Nephron progenitor cell (in vitro differentiated cells): ENCODE measurements around the gene PIGT.

Experiments used
- DNase-seq: peaks from one replicate; pipeline ENCODE4 v3.0.0; 2021
- H3K27ac Mint-ChIP-seq: 2 replicates; pipeline ENCODE4 v1.8.0; 2021; ENCODE audit warnings: mild to moderate bottlenecking, moderate library complexity, mixed read lengths
- H3K27me3 Mint-ChIP-seq: 2 replicates; pipeline ENCODE4 v1.8.0; 2021; ENCODE audit warnings: mild to moderate bottlenecking, low read depth, mixed read lengths; ENCODE audit not compliant: poor library complexity
- H3K36me3 Mint-ChIP-seq: 2 replicates; pipeline ENCODE4 v1.8.0; 2021; ENCODE audit warnings: low read depth, mixed read lengths
- H3K4me1 Mint-ChIP-seq: 2 replicates; pipeline ENCODE4 v1.8.0; 2021; ENCODE audit warnings: mixed read lengths
- H3K4me3 Mint-ChIP-seq: 2 replicates; pipeline ENCODE4 v1.8.0; 2021; ENCODE audit warnings: mild to moderate bottlenecking, moderate library complexity, mixed read lengths
- H3K9me3 Mint-ChIP-seq: 2 replicates; pipeline ENCODE4 v1.8.0; 2021; ENCODE audit warnings: mild to moderate bottlenecking, moderate library complexity, mixed read lengths
- CTCF ChIP-seq: fragments of 200-600 bp; sonication (generic); IDR thresholded peaks from 2 replicates; pipeline ENCODE4 v1.5.0; 2021; ENCODE audit warnings: antibody characterized with exemption

Gene PIGT

GRCh38 chr20:45374966-45375365, 41.0 kb upstream of the PIGT start:
- no peak for DNase-seq
- peaks cover 33% of the 10 kb centered on the region for H3K4me1 Mint-ChIP-seq
- no peak overlapping the region for H3K4me3 Mint-ChIP-seq
- no peak overlapping the region for H3K27ac Mint-ChIP-seq
- H3K36me3 Mint-ChIP-seq = no peaks in the 10 kb centered on the region
- H3K9me3 Mint-ChIP-seq = no peaks in the 10 kb centered on the region
- no peak for TF ChIP-seq CTCF
- peaks cover 17% of the 10 kb centered on the region for H3K27me3 Mint-ChIP-seq

GRCh38 chr20:45377269-45377668, 38.7 kb upstream of the PIGT start:
- Mint-ChIP-seq H3K4me3 (no peak overlapping the region), H3K9me3 (no peaks in the 10 kb centered on the region), H3K36me3 (peaks cover 5% of the 10 kb centered on the region), H3K4me1 (peaks cover 31% of the 10 kb centered on the region), H3K27me3 (peaks cover 15% of the 10 kb centered on the region), H3K27ac (peak overlapping the region; percentile 32)
- TF ChIP-seq CTCF = no peak
- DNase-seq = peak; percentile 35

GRCh38 chr20:45378191-45378590, 37.8 kb upstream of the PIGT start, which contains the start of gene TP53TG5:
TP53TG5 (minus strand) TSS chr20:45378325; CDS start chr20:45378236, 89 bp downstream.
- peaks cover 5% of the 10 kb centered on the region for H3K36me3 Mint-ChIP-seq
- no peak for DNase-seq
- peaks cover 26% of the 10 kb centered on the region for H3K4me1 Mint-ChIP-seq
- H3K4me3 Mint-ChIP-seq = no peak within 1 kb of the TSS
- peak within 1 kb of the TSS; percentile 32 for H3K27ac Mint-ChIP-seq
- no peaks in the 10 kb centered on the region for H3K9me3 Mint-ChIP-seq
- peaks cover 7% of the 10 kb centered on the region for H3K27me3 Mint-ChIP-seq
- no peak for TF ChIP-seq CTCF

GRCh38 chr20:45387274-45387673, 28.7 kb upstream of the PIGT start:
- Mint-ChIP-seq H3K4me1 (no peaks in the 10 kb centered on the region), H3K4me3 (no peak overlapping the region), H3K9me3 (peaks cover 9% of the 10 kb centered on the region), H3K36me3 (peaks cover 10% of the 10 kb centered on the region), H3K27me3 (peaks cover 31% of the 10 kb centered on the region), H3K27ac (no peak overlapping the region)
- no peak for TF ChIP-seq CTCF
- no peak for DNase-seq

- H3K4me1 Mint-ChIP-seq = no peaks in the 10 kb centered on the region
- no peak overlapping the region for H3K27ac Mint-ChIP-seq
- TF ChIP-seq CTCF = no peak
- no peak for DNase-seq
- peaks cover 25% of the 10 kb centered on the region for H3K27me3 Mint-ChIP-seq
- H3K4me3 Mint-ChIP-seq = no peak overlapping the region
- H3K36me3 Mint-ChIP-seq = peaks cover 15% of the 10 kb centered on the region
- peaks cover 9% of the 10 kb centered on the region for H3K9me3 Mint-ChIP-seq
Observed at GRCh38 chr20:45390931-45391330, 25.0 kb upstream of the PIGT start.

GRCh38 chr20:45391559-45391958, 24.4 kb upstream of the PIGT start:
- no peaks in the 10 kb centered on the region for H3K4me1 Mint-ChIP-seq
- H3K4me3 Mint-ChIP-seq = no peak overlapping the region
- TF ChIP-seq CTCF = no peak
- DNase-seq = no peak
- H3K36me3 Mint-ChIP-seq = peaks cover 15% of the 10 kb centered on the region
- peaks cover 25% of the 10 kb centered on the region for H3K27me3 Mint-ChIP-seq
- no peak overlapping the region for H3K27ac Mint-ChIP-seq
- H3K9me3 Mint-ChIP-seq = peaks cover 9% of the 10 kb centered on the region
